Body of pancreas (tissue), 4 donors: ENCODE data around the gene KDM2B. TPM values are rescaled to one million over a fixed set of nuclear protein-coding genes. Genes with fewer than 3 reads are reported as not detected.

Experiments used
- ATAC-seq: fragments of 150-250 bp; one replicate; pipeline ENCODE4 v1.9.1; 2016
- DNase-seq, 4 donors: peaks; one replicate each; pipeline ENCODE4 v3.0.0-alpha.2; 2019
- H3K27ac ChIP-seq, 4 donors: fragments of 200-600 bp; sonication (generic); 1 replicate in 3 of 4; 2 replicates in 1 of 4; pipeline versions ENCODE4 v1.5.1 to v1.6.1; 2016 to 2019; ENCODE audit warnings: mild to moderate bottlenecking in 1 of 4, mixed read lengths in 1 of 4, moderate library complexity in 1 of 4
- H3K27me3 ChIP-seq, 2 donors: fragments of 200-600 bp; sonication (generic); one replicate each; pipeline ENCODE4 v1.6.0; 2016; ENCODE audit warnings: mild to moderate bottlenecking in 1 of 2
- H3K36me3 ChIP-seq, 2 donors: fragments of 200-600 bp; sonication (generic); replicated peaks in 1 of 2; 2 replicates each; pipeline ENCODE4 v1.5.1; 2016; ENCODE audit warnings: low read depth in 2 of 2; ENCODE audit not compliant: insufficient read depth in 1 of 2
- H3K4me1 ChIP-seq: fragments of 200-600 bp; sonication (generic); one replicate; pipeline ENCODE4 v1.6.0; 2016
- H3K4me3 ChIP-seq, 2 donors: fragments of 200-600 bp; sonication (generic); 1 replicate in 1 of 2; 2 replicates in 1 of 2; pipeline ENCODE4 v1.5.1; 2016 to 2019
- H3K9me3 ChIP-seq, 3 donors: fragments of 200-600 bp; sonication (generic); 1 replicate in 2 of 3; 2 replicates in 1 of 3; pipeline ENCODE4 v1.5.1; 2016
- POLR2A ChIP-seq, 3 donors: fragments of 450-650 bp; IDR thresholded peaks; one replicate each; pipeline ENCODE4 v1.6.1; 2016; ENCODE audit warnings: antibody characterized with exemption in 3 of 3, mild to moderate bottlenecking in 2 of 3
- whole genome bisulfite sequencing, 2 donors: methylation state at CpG; one replicate each; pipeline ENCODE4 v1.1.5; 2017; 5-methylcytosine and 5-hydroxymethylcytosine counted together
- intact Hi-C: fragments of 100-400 bp; cut with DNase I; formaldehyde crosslinking; loops from one replicate; pipeline ENCODE4 v1.15.1; 2023
- total RNA-seq, 2 donors: library from RNA; depleted of rRNA; stranded (reverse); fragments of >200 nt; gene quantifications; one replicate each; pipeline ENCODE4 v1.1.0, GENCODE V29; 2016
- TF ChIP-seq, protein P1 (sequence below), 7 experiments: fragments of 450-650 bp in 4 of 7; fragments of 200-600 bp in 3 of 7; sonication (generic) in 3 of 7; IDR thresholded peaks; one replicate each; pipeline ENCODE4 v1.5.1; 2016 to 2019; ENCODE audit warnings: antibody characterized with exemption in 7 of 7

The KDM2B gene
- total RNA-seq, 2 donors from 2014 or later = 17.8 to 26.5 TPM

DNA sequence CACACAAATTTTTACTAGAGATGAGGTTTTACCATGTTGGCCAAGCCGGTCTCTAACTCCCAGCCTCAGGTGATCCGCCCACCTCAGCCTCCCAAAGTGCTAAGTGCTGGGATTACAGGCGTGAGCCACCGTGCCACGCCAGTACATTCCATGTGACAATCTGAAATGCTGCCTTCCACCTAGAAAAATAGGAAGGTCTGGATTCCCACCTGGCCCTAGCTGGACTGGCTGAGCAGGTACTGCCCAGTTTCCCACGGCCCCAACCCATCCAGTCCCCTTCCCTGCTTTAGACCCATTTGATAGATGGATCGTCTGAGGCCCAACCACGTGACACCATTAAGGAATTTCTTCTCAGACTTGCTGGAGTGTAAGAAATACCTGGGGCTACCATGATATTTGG, 55.4 kb downstream of the KDM2B start:
- ATAC-seq = no peak
- 93 to 95% methylated on average over 8 of the region's 8 CpGs for WGBS, 2 donors
- Histone ChIP-seq H3K27ac (no peak overlapping the region), H3K27me3 (no peaks in the 10 kb centered on the region), H3K4me3 (no peak overlapping the region), H3K4me1 (no peaks in the 10 kb centered on the region), H3K9me3 (no peaks in the 10 kb centered on the region), H3K36me3 (no peaks in the 10 kb centered on the region)
- TF ChIP-seq, protein P1, sequence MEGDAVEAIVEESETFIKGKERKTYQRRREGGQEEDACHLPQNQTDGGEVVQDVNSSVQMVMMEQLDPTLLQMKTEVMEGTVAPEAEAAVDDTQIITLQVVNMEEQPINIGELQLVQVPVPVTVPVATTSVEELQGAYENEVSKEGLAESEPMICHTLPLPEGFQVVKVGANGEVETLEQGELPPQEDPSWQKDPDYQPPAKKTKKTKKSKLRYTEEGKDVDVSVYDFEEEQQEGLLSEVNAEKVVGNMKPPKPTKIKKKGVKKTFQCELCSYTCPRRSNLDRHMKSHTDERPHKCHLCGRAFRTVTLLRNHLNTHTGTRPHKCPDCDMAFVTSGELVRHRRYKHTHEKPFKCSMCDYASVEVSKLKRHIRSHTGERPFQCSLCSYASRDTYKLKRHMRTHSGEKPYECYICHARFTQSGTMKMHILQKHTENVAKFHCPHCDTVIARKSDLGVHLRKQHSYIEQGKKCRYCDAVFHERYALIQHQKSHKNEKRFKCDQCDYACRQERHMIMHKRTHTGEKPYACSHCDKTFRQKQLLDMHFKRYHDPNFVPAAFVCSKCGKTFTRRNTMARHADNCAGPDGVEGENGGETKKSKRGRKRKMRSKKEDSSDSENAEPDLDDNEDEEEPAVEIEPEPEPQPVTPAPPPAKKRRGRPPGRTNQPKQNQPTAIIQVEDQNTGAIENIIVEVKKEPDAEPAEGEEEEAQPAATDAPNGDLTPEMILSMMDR (IDR thresholded peaks at IDR 0.05) = no peak
- no peak for TF ChIP-seq POLR2A (IDR thresholded peaks at IDR 0.05)
- intact Hi-C loops = no loop called here
- DNase-seq = no peak

DNA sequence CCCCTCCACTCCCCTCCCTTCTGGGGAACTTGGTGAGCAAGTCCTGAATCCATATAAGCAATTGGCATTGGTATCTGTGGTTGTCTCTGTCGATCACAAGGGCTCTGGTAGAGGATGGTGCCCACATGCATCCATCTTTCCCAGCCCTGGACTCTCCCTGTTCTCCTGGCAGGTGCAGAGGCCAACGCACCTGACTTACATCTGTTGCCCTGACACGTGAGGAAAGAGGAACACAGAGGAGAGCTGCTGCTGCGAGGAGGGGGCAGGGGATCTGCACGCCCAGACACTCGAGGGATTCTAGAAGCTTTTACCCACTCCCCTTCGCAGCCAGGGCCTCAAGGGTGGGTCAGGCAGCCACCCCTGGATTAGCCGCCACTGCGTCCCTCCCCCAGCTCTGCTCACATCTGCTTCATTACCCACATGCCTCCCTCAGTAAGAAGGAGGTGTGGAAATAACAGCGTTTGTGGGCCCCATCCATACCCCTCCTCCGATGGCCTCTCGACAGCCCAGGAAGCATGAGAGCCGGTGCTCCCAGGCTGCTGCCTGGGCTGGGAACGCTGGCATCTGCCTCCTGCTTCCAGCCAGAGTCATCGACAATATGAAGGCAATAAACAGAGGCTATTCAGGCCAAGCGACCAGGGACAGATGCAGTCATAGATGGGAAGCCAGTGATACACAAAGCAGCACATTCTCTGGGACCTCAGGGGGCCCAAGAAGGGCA, 56.5 kb downstream of the KDM2B start:
- DNase-seq (no peak), ATAC-seq (no peak)
- Histone ChIP-seq H3K36me3 (no peaks in the 10 kb centered on the region), H3K27me3 (no peaks in the 10 kb centered on the region), H3K4me1 (no peaks in the 10 kb centered on the region), H3K27ac (no peak overlapping the region), H3K4me3 (no peak overlapping the region), H3K9me3 (no peaks in the 10 kb centered on the region)
- no peak for TF ChIP-seq POLR2A (IDR thresholded peaks at IDR 0.05)
- TF ChIP-seq, protein P1 (IDR thresholded peaks at IDR 0.05) = no peak
- intact Hi-C loops = no loop called here
- WGBS, 2 donors = 50 to 68% methylated on average over 4 to 16 of the region's 16 CpGs

DNA sequence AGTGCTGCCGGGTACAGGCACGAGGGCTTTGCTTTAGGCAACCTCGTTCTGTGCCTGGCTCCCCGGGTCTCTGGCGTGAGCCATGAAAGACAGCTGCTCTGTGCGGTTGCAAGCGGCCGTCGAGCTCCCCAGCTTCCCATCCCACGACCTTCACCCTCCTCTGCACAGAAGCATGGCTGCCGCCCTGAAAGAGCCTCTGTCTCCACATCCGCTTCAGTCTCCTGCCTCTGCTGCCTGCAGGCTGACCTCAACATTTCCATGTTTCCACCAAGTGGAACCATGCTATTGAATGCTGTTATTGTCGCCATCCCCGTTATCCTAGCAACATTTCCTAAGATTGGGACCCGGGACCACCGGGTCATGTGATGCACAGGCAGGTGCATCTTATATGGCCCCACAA, 57.1 kb downstream of the KDM2B start:
- DNase-seq (no peak), ATAC-seq (no peak)
- WGBS, 2 donors = 73 to 88% methylated on average over 9 to 14 of the region's 16 CpGs
- H3K4me3 ChIP-seq = no peak overlapping the region
- H3K36me3 ChIP-seq = no peaks in the 10 kb centered on the region
- H3K4me1 ChIP-seq = no peaks in the 10 kb centered on the region
- H3K27ac ChIP-seq = no peak overlapping the region
- H3K27me3 ChIP-seq = no peaks in the 10 kb centered on the region
- TF ChIP-seq, protein P1 (IDR thresholded peaks at IDR 0.05) = no peak
- no peak for TF ChIP-seq POLR2A (IDR thresholded peaks at IDR 0.05)
- intact Hi-C loops = no loop called here
- H3K9me3 ChIP-seq = no peaks in the 10 kb centered on the region

DNA sequence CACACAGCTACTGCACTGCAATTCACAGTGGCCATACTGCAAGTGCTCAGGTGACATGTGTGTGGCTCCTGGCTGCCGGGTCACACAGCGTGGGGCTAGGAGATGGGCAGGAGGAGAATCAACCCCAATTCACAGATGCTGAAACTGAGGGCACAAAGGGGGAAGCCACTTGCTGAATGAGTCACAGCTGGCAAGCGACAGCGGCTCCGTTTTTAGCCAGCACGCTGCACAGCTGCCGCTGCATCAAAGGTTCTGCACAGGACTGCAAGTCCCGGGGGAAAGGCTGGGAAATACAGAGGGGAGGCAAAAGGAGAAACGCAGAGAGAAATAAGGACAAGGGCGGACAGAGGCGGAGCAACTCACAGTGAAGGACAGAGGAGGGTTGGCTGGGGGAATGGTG, 57.9 kb downstream of the KDM2B start:
- WGBS, 2 donors = 90 to 91% methylated on average over 11 of the region's 11 CpGs
- intact Hi-C loops = no loop called here
- Histone ChIP-seq H3K36me3 (no peaks in the 10 kb centered on the region), H3K4me1 (no peaks in the 10 kb centered on the region), H3K4me3 (no peak overlapping the region), H3K9me3 (no peaks in the 10 kb centered on the region), H3K27ac (no peak overlapping the region), H3K27me3 (no peaks in the 10 kb centered on the region)
- ATAC-seq (no peak), DNase-seq (no peak)
- TF ChIP-seq POLR2A (IDR thresholded peaks at IDR 0.05) = no peak
- TF ChIP-seq, protein P1 (IDR thresholded peaks at IDR 0.05) = no peak

DNA sequence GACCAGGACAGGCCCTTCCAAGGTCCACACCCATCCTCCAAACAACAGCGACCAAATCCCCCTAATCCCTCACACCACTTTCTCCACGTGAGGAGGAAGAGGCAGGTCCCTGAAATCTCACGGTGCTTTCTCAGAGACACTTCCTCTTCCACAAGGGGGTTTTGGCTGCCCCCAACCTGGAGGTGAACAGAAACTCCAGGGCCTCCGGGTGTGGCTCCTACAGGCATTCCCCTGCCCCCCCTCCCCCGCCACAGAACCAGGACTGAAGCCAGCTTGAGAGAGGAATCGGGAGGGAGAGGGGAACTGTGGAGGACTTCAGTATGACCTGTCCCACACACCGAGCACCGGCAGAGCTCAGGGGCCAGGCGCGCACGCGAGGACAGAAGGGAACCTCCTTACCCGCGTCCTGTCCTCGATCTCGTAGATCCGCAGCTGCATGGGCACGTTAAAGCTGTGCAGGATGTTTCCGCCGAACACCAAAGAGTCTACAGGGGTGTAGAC, 60.2 kb downstream of the KDM2B start:
- H3K27me3 ChIP-seq = no peaks in the 10 kb centered on the region
- no peak for ATAC-seq
- no peaks in the 10 kb centered on the region for H3K9me3 ChIP-seq
- no peak for DNase-seq
- intact Hi-C loops = no loop called here
- no peak overlapping the region for H3K4me3 ChIP-seq
- no peaks in the 10 kb centered on the region for H3K36me3 ChIP-seq
- TF ChIP-seq, protein P1 (IDR thresholded peaks at IDR 0.05) = no peak
- TF ChIP-seq POLR2A (IDR thresholded peaks at IDR 0.05) = no peak
- 67 to 82% methylated on average over 19 to 20 of the region's 20 CpGs for WGBS, 2 donors
- no peaks in the 10 kb centered on the region for H3K4me1 ChIP-seq
- no peak overlapping the region for H3K27ac ChIP-seq
